ENCODE data around the gene GRIK4. TPM values are rescaled to one million over a fixed set of nuclear protein-coding genes. Genes with fewer than 3 reads are reported as not detected.

GRIK4 gene
- polyA plus RNA-seq, 1 of the 3 experiments (the other 2 are of a cell fraction) = 0.03 TPM

DNA sequence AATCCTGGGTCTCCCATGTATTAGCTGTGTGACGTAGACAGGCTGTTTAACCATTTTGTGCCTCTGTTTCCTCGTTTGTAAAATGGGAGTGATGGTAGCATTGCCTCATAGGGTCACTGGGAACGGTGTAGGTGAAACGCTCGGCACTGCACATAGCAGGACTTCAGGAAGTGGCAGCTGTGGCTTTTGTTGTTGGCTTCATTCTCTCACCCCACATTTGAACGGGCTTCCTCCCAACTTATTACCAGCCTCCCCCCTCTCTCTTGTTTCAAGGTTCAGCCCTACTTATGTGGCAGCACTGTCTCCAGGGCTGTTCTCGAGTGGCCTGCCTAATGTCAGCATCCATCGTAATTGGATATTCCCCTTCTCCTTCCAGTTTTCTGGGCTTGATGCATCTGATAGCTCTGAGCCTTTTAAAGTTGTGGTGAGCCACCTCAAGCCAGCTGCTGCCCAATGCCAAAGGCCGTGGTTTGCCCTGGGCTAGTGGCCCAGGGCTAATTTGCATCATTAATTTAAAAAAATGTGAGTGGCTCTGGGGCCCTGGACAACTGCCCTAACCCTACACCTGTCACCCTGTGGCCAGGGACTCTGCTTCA is 294.5 kb downstream of the GRIK4 start:
- DNase-seq = no peak
- no peak for TF ChIP-seq CHD2 (IDR thresholded peaks at IDR 0.05; ENCODE audit: low read length, partially characterized antibody)
- no peak for TF ChIP-seq NRF1 (IDR thresholded peaks at IDR 0.05; ENCODE audit: low read depth, low read length)
- no peak for TF ChIP-seq POLR2AphosphoS5 (IDR thresholded peaks at IDR 0.05; ENCODE audit: low read depth, low read length)
- no peak for TF ChIP-seq MXI1 (IDR thresholded peaks at IDR 0.05; ENCODE audit: low read depth, low read length)
- TF ChIP-seq JUND (IDR thresholded peaks at IDR 0.05) = no peak
- no peak for TF ChIP-seq RFX5 (IDR thresholded peaks at IDR 0.05; ENCODE audit: low read length)
- TF ChIP-seq, protein P1, sequence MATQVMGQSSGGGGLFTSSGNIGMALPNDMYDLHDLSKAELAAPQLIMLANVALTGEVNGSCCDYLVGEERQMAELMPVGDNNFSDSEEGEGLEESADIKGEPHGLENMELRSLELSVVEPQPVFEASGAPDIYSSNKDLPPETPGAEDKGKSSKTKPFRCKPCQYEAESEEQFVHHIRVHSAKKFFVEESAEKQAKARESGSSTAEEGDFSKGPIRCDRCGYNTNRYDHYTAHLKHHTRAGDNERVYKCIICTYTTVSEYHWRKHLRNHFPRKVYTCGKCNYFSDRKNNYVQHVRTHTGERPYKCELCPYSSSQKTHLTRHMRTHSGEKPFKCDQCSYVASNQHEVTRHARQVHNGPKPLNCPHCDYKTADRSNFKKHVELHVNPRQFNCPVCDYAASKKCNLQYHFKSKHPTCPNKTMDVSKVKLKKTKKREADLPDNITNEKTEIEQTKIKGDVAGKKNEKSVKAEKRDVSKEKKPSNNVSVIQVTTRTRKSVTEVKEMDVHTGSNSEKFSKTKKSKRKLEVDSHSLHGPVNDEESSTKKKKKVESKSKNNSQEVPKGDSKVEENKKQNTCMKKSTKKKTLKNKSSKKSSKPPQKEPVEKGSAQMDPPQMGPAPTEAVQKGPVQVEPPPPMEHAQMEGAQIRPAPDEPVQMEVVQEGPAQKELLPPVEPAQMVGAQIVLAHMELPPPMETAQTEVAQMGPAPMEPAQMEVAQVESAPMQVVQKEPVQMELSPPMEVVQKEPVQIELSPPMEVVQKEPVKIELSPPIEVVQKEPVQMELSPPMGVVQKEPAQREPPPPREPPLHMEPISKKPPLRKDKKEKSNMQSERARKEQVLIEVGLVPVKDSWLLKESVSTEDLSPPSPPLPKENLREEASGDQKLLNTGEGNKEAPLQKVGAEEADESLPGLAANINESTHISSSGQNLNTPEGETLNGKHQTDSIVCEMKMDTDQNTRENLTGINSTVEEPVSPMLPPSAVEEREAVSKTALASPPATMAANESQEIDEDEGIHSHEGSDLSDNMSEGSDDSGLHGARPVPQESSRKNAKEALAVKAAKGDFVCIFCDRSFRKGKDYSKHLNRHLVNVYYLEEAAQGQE (IDR thresholded peaks at IDR 0.05; ENCODE audit: low read depth, low read length) = no peak
- no peak for TF ChIP-seq GABPA (IDR thresholded peaks at IDR 0.05; ENCODE audit: low read depth)
- TF ChIP-seq, protein P2, sequence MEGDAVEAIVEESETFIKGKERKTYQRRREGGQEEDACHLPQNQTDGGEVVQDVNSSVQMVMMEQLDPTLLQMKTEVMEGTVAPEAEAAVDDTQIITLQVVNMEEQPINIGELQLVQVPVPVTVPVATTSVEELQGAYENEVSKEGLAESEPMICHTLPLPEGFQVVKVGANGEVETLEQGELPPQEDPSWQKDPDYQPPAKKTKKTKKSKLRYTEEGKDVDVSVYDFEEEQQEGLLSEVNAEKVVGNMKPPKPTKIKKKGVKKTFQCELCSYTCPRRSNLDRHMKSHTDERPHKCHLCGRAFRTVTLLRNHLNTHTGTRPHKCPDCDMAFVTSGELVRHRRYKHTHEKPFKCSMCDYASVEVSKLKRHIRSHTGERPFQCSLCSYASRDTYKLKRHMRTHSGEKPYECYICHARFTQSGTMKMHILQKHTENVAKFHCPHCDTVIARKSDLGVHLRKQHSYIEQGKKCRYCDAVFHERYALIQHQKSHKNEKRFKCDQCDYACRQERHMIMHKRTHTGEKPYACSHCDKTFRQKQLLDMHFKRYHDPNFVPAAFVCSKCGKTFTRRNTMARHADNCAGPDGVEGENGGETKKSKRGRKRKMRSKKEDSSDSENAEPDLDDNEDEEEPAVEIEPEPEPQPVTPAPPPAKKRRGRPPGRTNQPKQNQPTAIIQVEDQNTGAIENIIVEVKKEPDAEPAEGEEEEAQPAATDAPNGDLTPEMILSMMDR (IDR thresholded peaks at IDR 0.05) = no peak
- TF ChIP-seq SIN3A (IDR thresholded peaks at IDR 0.05; ENCODE audit: borderline replicate concordance, low read depth, low read length) = no peak
- TF ChIP-seq FOXJ3 (CRISPR knock-in tag; IDR thresholded peaks at IDR 0.05) = no peak
- TF ChIP-seq, protein P3, sequence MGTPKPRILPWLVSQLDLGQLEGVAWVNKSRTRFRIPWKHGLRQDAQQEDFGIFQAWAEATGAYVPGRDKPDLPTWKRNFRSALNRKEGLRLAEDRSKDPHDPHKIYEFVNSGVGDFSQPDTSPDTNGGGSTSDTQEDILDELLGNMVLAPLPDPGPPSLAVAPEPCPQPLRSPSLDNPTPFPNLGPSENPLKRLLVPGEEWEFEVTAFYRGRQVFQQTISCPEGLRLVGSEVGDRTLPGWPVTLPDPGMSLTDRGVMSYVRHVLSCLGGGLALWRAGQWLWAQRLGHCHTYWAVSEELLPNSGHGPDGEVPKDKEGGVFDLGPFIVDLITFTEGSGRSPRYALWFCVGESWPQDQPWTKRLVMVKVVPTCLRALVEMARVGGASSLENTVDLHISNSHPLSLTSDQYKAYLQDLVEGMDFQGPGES (IDR thresholded peaks at IDR 0.05; ENCODE audit: low read depth, low read length) = no peak
- TF ChIP-seq RXRA (IDR thresholded peaks at IDR 0.05; ENCODE audit: borderline replicate concordance, low read depth) = no peak
- no peak for TF ChIP-seq EP300 (IDR thresholded peaks at IDR 0.05; ENCODE audit: borderline replicate concordance in 1 of 2, low read depth in 1 of 2, low read length in 1 of 2)
- Histone ChIP-seq H3K4me2 (no peak overlapping the region), H4K20me1 (ENCODE audit: insufficient read depth) (no peaks in the 10 kb centered on the region), H3K79me2 (ENCODE audit: insufficient read depth) (no peaks in the 10 kb centered on the region), H3K27me3 (ENCODE audit: insufficient read depth) (no peaks in the 10 kb centered on the region), H3K4me1 (ENCODE audit: control insufficient read depth in 1 of 2, insufficient read depth in 2 of 2, low read depth in 1 of 2, low read length in 1 of 2) (peaks cover 0 to 14% of the 10 kb centered on the region in 2 experiments; a peak in 1 of 4 replicates), H3K4me3 (ENCODE audit: low read depth in 2 of 2, low read length in 1 of 2) (no peak overlapping the region), H3K27ac (ENCODE audit: low read depth in 2 of 2, low read length in 1 of 2) (no peak overlapping the region), H3K36me3 (replicated peaks in 1 of 2; ENCODE audit: control insufficient read depth in 1 of 2, insufficient read depth in 2 of 2, low read length in 1 of 2) (no peaks in the 10 kb centered on the region), H3K9ac (no peak overlapping the region), H3K9me3 (no peaks in the 10 kb centered on the region), H3K9me2 (no peaks in the 10 kb centered on the region), H2AFZ (ENCODE audit: low read depth) (no peak overlapping the region), H3F3A (replicated peaks; ENCODE audit: insufficient read depth) (peaks cover 6% of the 10 kb centered on the region)
- 48% methylated on average over 9 of the region's 9 CpGs for WGBS (ENCODE audit: low lambda C conversion rate)
- ChIA-PET POLR2A (no interaction called here), CTCF (interaction anchor here (0.9 to 4.0 kb wide), 4 partner anchors 121 to 389 kb away, joined by 3 to 21 read pairs (median 5); partner anchors contain the start of gene GRIK4)

Data from SK-N-SH (cell line).